GM12874 (cell line): ENCODE results near the gene GSG1L.

Experiments used
- CTCF ChIP-seq: IDR thresholded peaks from 2 replicates; pipeline ENCODE4 v1.5.1; 2011; ENCODE audit warnings: low read depth, mild to moderate bottlenecking, control low read depth, low read length, moderate library complexity; ENCODE audit not compliant: insufficient read depth

GSG1L gene

GRCh38 chr16:28098959-28099945 is 35.7 kb upstream of the GSG1L start:
- no peak for TF ChIP-seq CTCF

- TF ChIP-seq CTCF = no peak
Measured at GRCh38 chr16:28098171-28098958, 34.9 kb upstream of the GSG1L start.

- TF ChIP-seq CTCF = no peak
Measured at GRCh38 chr16:28096983-28097899, 33.7 kb upstream of the GSG1L start.

- TF ChIP-seq CTCF = no peak
Measured at GRCh38 chr16:28093385-28093725, 29.8 kb upstream of the GSG1L start.

- no peak for TF ChIP-seq CTCF
Measured at GRCh38 chr16:28092721-28093384, 29.3 kb upstream of the GSG1L start.

GRCh38 chr16:28091656-28092055 is 28.1 kb upstream of the GSG1L start:
- TF ChIP-seq CTCF = no peak
